Frontal cortex (tissue), 1 donor: ENCODE data around the gene ARMC5. TPM values are rescaled to one million over a fixed set of nuclear protein-coding genes. Genes with fewer than 3 reads are reported as not detected.

Experiments
- total RNA-seq: library from RNA; depleted of rRNA; stranded (reverse); fragments of >200 nt; gene quantifications from one replicate; pipeline ENCODE4 v1.2.3, GENCODE V29; 2014

The ARMC5 gene
- total RNA-seq, 1 donor from 2014 or later: 10.6 TPM

Other genes starting within 250 kb of the ARMC5 start
- 1.2 TPM for gene TRIM72, start 245.4 kb upstream of the ARMC5 start, total RNA-seq
- gene PYDC1, start 242.4 kb upstream of the ARMC5 start, total RNA-seq: 0.41 TPM
- gene ITGAM, start 199.5 kb upstream of the ARMC5 start, total RNA-seq: 2.0 TPM
- 0.41 TPM for gene ITGAX, start 104.3 kb upstream of the ARMC5 start, total RNA-seq
- not detected for gene ITGAD, start 66.2 kb upstream of the ARMC5 start, total RNA-seq
- not detected for gene COX6A2, start 31.1 kb upstream of the ARMC5 start, total RNA-seq
- gene ZNF843, start 16.7 kb upstream of the ARMC5 start, total RNA-seq: 0.41 TPM
- 1.2 TPM for gene TGFB1I1, start 12.7 kb downstream of the ARMC5 start, total RNA-seq
- gene SLC5A2, start 23.6 kb downstream of the ARMC5 start, total RNA-seq: 1.2 TPM
- gene RUSF1, start 48.9 kb downstream of the ARMC5 start, total RNA-seq: 26.9 TPM
- 22.0 TPM for gene AHSP, start 68.4 kb downstream of the ARMC5 start, total RNA-seq